ENCODE measurements around the gene DUSP14.
"Not testable (repeated sequence)": the region's sequence is repeated elsewhere in the genome, so short reads cannot be mapped to it uniquely, and the experiment has no call there.

The DUSP14 gene

GRCh38 chr17:37489197-37490001, at the start of gene DUSP14:
DUSP14 (plus strand) TSS chr17:37489891; CDS start chr17:37512273, 22,382 bp downstream.
- no peak for TF ChIP-seq CTCF (IDR thresholded peaks at IDR 0.05; ENCODE audit: extremely low read depth, insufficient read depth, missing control alignments)
- DNase-seq (ENCODE audit: low spot score) = peak; percentile 99
- in situ Hi-C loops (cut with MboI; ENCODE audit: low pct_unique_long_range_greater_than_20kb, low sequenced_read_pairs, unreplicated experiment) = no loop called here

- no peak for TF ChIP-seq CTCF (IDR thresholded peaks at IDR 0.05; ENCODE audit: extremely low read depth, insufficient read depth, missing control alignments)
- in situ Hi-C loops (cut with MboI; ENCODE audit: low pct_unique_long_range_greater_than_20kb, low sequenced_read_pairs, unreplicated experiment) = no loop called here
- DNase-seq (ENCODE audit: low spot score) = no peak
These were observed 49.3 kb upstream of the DUSP14 start for GRCh38 chr17:37440424-37440823.

- in situ Hi-C loops (cut with MboI; ENCODE audit: low pct_unique_long_range_greater_than_20kb, low sequenced_read_pairs, unreplicated experiment) = not testable (repeated sequence)
- DNase-seq (ENCODE audit: low spot score) = peak; percentile 46
These were observed 48.2 kb upstream of the DUSP14 start for GRCh38 chr17:37441369-37442014.

GRCh38 chr17:37446027-37446426, 43.7 kb upstream of the DUSP14 start:
- DNase-seq (ENCODE audit: low spot score) = peak; percentile 43
- in situ Hi-C loops (cut with MboI; ENCODE audit: low pct_unique_long_range_greater_than_20kb, low sequenced_read_pairs, unreplicated experiment) = no loop called here
- no peak for TF ChIP-seq CTCF (IDR thresholded peaks at IDR 0.05; ENCODE audit: extremely low read depth, insufficient read depth, missing control alignments)

- in situ Hi-C loops (cut with MboI; ENCODE audit: low pct_unique_long_range_greater_than_20kb, low sequenced_read_pairs, unreplicated experiment) = no loop called here
- no peak for TF ChIP-seq CTCF (IDR thresholded peaks at IDR 0.05; ENCODE audit: extremely low read depth, insufficient read depth, missing control alignments)
- no peak for DNase-seq (ENCODE audit: low spot score)
These were observed 42.0 kb upstream of the DUSP14 start for GRCh38 chr17:37447641-37448040.

GRCh38 chr17:37450112-37450511, 39.6 kb upstream of the DUSP14 start:
- no peak for TF ChIP-seq CTCF (IDR thresholded peaks at IDR 0.05; ENCODE audit: extremely low read depth, insufficient read depth, missing control alignments)
- DNase-seq (ENCODE audit: low spot score) = no peak
- in situ Hi-C loops (cut with MboI; ENCODE audit: low pct_unique_long_range_greater_than_20kb, low sequenced_read_pairs, unreplicated experiment) = no loop called here

GRCh38 chr17:37457801-37458200, 31.9 kb upstream of the DUSP14 start:
- in situ Hi-C loops (cut with MboI; ENCODE audit: low pct_unique_long_range_greater_than_20kb, low sequenced_read_pairs, unreplicated experiment); DNase-seq (ENCODE audit: low spot score): not testable (repeated sequence)
